Measurements from ENCODE around the gene PLCXD3. TPM values are rescaled to one million over a fixed set of nuclear protein-coding genes. Genes with fewer than 3 reads are reported as not detected.

The PLCXD3 gene
- total and polyA plus RNA-seq, 10 of the 15 experiments (the other 5 are each of a cell fraction or from before 2014, with no cell fraction given): not detected

GRCh38 chr5:41363343-41363986, 146.9 kb downstream of the PLCXD3 start:
- no peak overlapping the region for H2AFZ ChIP-seq (ENCODE audit: control insufficient read depth, low read depth, low read length)
- no peaks in the 10 kb centered on the region for H3K79me2 ChIP-seq (ENCODE audit: control insufficient read depth, insufficient read depth, low read length)
- no peak overlapping the region for H3K4me2 ChIP-seq (ENCODE audit: control insufficient read depth, insufficient read depth)
- WGBS (ENCODE audit: insufficient coverage, insufficient replicate concordance, low lambda C conversion rate, missing lambda C conversion rate): 20% methylated on average over 1 of the region's 1 CpG
- no peaks in the 10 kb centered on the region for H3K4me1 ChIP-seq (ENCODE audit: control insufficient read depth, insufficient read depth, low read length)
- RAD21 ChIA-PET (ENCODE audit: unreplicated experiment): no interaction called here
- POLR2A ChIA-PET: no interaction called here
- FAIRE-seq: no peak
- intact Hi-C loops (cut with micrococcal nuclease; ENCODE audit: unreplicated experiment): no loop called here
- ATAC-seq: no peak
- no peak overlapping the region for H3K9ac ChIP-seq (ENCODE audit: control insufficient read depth, insufficient read depth, low read length)
- H3K27me3 ChIP-seq (replicated peaks in 1 of 2; ENCODE audit: control insufficient read depth in 2 of 2, insufficient read depth in 2 of 2, low read length in 1 of 2): no peaks in the 10 kb centered on the region
- in situ Hi-C loops (cut with MboI): no loop called here
- DNase-seq (ENCODE audit: low read depth, low spot score): no peak
- H3K4me3 ChIP-seq: no peak overlapping the region
- BruUV-seq (replicated peaks): no TSS peak
- no peak overlapping the region for H3K27ac ChIP-seq (ENCODE audit: control insufficient read depth, insufficient read depth)
- no peaks in the 10 kb centered on the region for H4K20me1 ChIP-seq (ENCODE audit: control insufficient read depth, insufficient read depth)
- CTCF ChIA-PET: interaction anchor here (0.7 kb wide), 1 partner anchor 195 kb away, joined by 3 read pairs; no protein-coding TSS in a partner anchor
- no peaks in the 10 kb centered on the region for H3K9me3 ChIP-seq (replicated peaks; ENCODE audit: control insufficient read depth, insufficient read depth, low read length)
- no peaks in the 10 kb centered on the region for H3K36me3 ChIP-seq (ENCODE audit: control insufficient read depth in 2 of 2, insufficient read depth in 2 of 2, low read length in 1 of 2)
- SMC1A ChIA-PET (ENCODE audit: uncharacterized antibody, unreplicated experiment): no interaction called here
- no peak for TF ChIP-seq ZBED1 (IDR thresholded peaks at IDR 0.05; ENCODE audit: borderline replicate concordance)
- no peak for TF ChIP-seq WRNIP1 (IDR thresholded peaks at IDR 0.05; ENCODE audit: borderline replicate concordance, low read depth, low read length)
- TF ChIP-seq PML (IDR thresholded peaks at IDR 0.05; ENCODE audit: low read length): no peak
- TF ChIP-seq TCF12 (IDR thresholded peaks at IDR 0.05; ENCODE audit: low read depth, low read length): no peak
- TF ChIP-seq, protein P1, sequence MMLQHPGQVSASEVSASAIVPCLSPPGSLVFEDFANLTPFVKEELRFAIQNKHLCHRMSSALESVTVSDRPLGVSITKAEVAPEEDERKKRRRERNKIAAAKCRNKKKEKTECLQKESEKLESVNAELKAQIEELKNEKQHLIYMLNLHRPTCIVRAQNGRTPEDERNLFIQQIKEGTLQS (IDR thresholded peaks at IDR 0.05; ENCODE audit: borderline replicate concordance, extremely low read depth, low read depth, low read length): no peak
- TF ChIP-seq IRF3 (IDR thresholded peaks at IDR 0.05): no peak
- TF ChIP-seq ESRRA (IDR thresholded peaks at IDR 0.05; ENCODE audit: low read length): no peak
- TF ChIP-seq SMC3 (IDR thresholded peaks at IDR 0.05; ENCODE audit: borderline replicate concordance, low read length): no peak
- TF ChIP-seq MEF2A (IDR thresholded peaks at IDR 0.05; ENCODE audit: insufficient read depth, low read depth, low read length): no peak
- TF ChIP-seq HSF1 (IDR thresholded peaks at IDR 0.05; ENCODE audit: low read depth, low read length): no peak
- TF ChIP-seq ZSCAN29 (IDR thresholded peaks at IDR 0.05): no peak
- TF ChIP-seq MYB (IDR thresholded peaks at IDR 0.05; ENCODE audit: borderline replicate concordance, low read depth, low read length): no peak
- no peak for TF ChIP-seq YBX1 (IDR thresholded peaks at IDR 0.05)
- TF ChIP-seq JUNB (IDR thresholded peaks at IDR 0.05): no peak
- no peak for TF ChIP-seq GATAD2B (conservative IDR thresholded peaks at IDR 0.05; ENCODE audit: low read depth)
- TF ChIP-seq RFX5 (IDR thresholded peaks at IDR 0.05; ENCODE audit: low read depth, low read length): no peak
- TF ChIP-seq E2F8 (IDR thresholded peaks at IDR 0.05; ENCODE audit: low read depth, partially characterized antibody): no peak
